Measurements from ENCODE around the gene FXYD3.

- TF ChIP-seq CTCF (IDR thresholded peaks at IDR 0.05; ENCODE audit: poor library complexity): no peak
- no peak for TF ChIP-seq EZH2 (IDR thresholded peaks at IDR 0.05; ENCODE audit: borderline replicate concordance)
- no peak for TF ChIP-seq EZH2phosphoT487 (IDR thresholded peaks at IDR 0.05; ENCODE audit: low read depth, severe bottlenecking, unreplicated experiment)
Observed at GRCh38 chr19:35125749-35126623, 10.4 kb downstream of the FXYD3 start.
